ENCODE measurements around the gene CALR.
"Not testable (repeated sequence)": the region's sequence is repeated elsewhere in the genome, so short reads cannot be mapped to it uniquely, and the experiment has no call there.

CALR gene

GRCh38 chr19:12933287-12934072 lies 4.9 kb upstream of the CALR start, which contains the start of gene FARSA:
Gene FARSA (minus strand): TSS chr19:12933711. CDS start chr19:12933696, 15 bp downstream.
- no peak for FAIRE-seq

- FAIRE-seq: no peak
Measured at GRCh38 chr19:12935071-12935470, 3.3 kb upstream of the CALR start.

- no peak for FAIRE-seq
Measured at GRCh38 chr19:12936582-12936981, 1.8 kb upstream of the CALR start.

- no peak for FAIRE-seq
Measured at GRCh38 chr19:12937093-12937926, 1.1 kb upstream of the CALR start.

- FAIRE-seq: no peak
Measured at GRCh38 chr19:12938779-12939601, 581 bp downstream of the CALR start.

GRCh38 chr19:12939975-12940423 lies 1.6 kb downstream of the CALR start:
- FAIRE-seq: no peak

GRCh38 chr19:12940897-12941296 lies 2.5 kb downstream of the CALR start:
- no peak for FAIRE-seq

- no peak for FAIRE-seq
Measured at GRCh38 chr19:12943437-12944044, 5.1 kb downstream of the CALR start.

- FAIRE-seq: no peak
Measured at GRCh38 chr19:12944104-12944674, 5.8 kb downstream of the CALR start.

- FAIRE-seq: peak; percentile 23
Measured at GRCh38 chr19:12945479-12946091, 7.2 kb downstream of the CALR start, which contains the start of gene RAD23A. Gene RAD23A (plus strand): TSS chr19:12945862. CDS start chr19:12945949, 87 bp downstream.

- FAIRE-seq: no peak
Measured at GRCh38 chr19:12946092-12946721, 7.8 kb downstream of the CALR start.

GRCh38 chr19:12946731-12947496 lies 8.5 kb downstream of the CALR start:
- FAIRE-seq: no peak

GRCh38 chr19:12947702-12948611 lies 9.5 kb downstream of the CALR start:
- FAIRE-seq: no peak

GRCh38 chr19:12948612-12949362 lies 10.4 kb downstream of the CALR start:
- no peak for FAIRE-seq

- no peak for FAIRE-seq
Measured at GRCh38 chr19:12949363-12950283, 11.2 kb downstream of the CALR start.

GRCh38 chr19:12952050-12952449 lies 13.6 kb downstream of the CALR start:
- not testable (repeated sequence) for FAIRE-seq
